ENCODE measurements around the gene SYT2. TPM values are rescaled to one million over a fixed set of nuclear protein-coding genes. Genes with fewer than 3 reads are reported as not detected.
A peak's percentile ranks its signal among the peaks of the same experiment; 100 is the strongest.
"Not testable (repeated sequence)": the region's sequence is repeated elsewhere in the genome, so short reads cannot be mapped to it uniquely, and the experiment has no call there.

The SYT2 gene
- total RNA-seq, 1 experiment from 2014 or later = not detected

DNA sequence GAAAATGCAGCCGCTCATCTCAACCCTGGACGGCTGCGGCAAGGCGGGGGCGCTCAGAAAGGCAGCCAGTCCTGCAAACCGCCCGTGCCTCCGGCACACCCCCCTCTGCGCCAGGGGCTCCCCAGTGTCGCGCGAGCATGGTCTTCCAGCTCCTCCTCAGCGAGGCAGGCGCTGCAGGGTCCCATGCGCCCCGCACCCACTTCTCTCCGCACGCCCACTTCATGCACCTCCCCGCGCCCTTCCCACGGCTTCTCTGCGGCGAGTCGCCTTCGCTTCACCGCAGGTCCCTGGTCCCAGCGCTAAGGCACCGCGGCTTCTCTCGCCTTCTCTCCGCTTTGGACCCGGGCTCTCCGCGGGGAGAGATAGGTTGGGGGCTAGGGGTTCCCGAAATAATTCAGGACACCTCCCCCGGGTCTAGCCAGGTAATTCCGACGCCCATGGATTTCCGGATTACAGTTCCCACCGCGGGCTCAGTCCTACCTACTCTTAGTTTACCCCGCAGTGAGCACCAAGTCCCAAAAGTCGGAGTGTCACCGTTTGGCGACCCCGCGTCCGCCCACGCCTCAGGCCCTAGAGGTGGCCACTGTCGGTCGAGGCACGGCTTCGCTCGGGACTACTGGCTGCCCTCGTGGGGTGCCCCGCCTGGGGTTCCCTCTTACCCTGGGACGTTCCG lies 67.5 kb downstream of the SYT2 start:
- no peak for DNase-seq (ENCODE audit: low read depth)

DNA sequence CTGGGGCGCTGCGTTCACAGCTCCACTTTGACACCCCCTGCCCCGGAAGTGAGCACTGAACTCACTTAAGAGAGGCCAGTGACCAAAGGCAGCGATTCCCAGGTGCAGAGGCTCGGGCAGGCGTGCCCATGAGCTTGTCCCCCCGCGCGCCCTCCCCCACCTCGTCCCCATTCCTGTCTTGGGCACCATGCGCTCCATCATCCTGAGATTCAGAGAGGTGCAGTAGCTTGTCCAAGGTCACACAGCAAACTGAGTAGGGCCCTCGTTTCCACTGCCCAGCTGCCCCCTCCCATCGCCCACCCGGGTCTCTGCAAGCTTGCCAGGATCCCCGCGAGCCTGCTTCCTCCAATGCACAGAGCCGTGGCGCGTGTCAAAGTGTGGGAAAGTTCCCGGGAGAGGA lies 68.0 kb downstream of the SYT2 start:
- no peak for DNase-seq (ENCODE audit: low read depth)

DNA sequence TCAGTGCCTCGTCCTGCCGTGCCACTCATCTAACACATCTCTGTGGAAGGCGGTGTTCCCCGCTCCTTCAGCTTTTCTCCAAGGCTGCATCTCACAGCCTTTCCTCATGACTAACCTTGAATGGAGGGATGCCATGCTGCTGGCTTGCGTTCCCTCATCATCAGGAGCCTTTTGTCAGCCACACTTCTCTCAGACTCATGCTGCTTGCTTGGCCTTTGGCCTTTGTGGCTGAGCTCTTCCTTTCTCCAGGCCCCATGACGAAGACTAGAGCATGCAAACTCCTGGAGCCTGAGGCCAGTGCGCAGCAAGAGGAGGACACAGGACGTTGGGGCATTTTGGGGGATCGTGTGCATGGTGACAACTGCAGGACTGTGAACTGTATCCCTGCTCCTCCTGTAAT lies 70.8 kb downstream of the SYT2 start:
- no peak for DNase-seq (ENCODE audit: low read depth)

DNA sequence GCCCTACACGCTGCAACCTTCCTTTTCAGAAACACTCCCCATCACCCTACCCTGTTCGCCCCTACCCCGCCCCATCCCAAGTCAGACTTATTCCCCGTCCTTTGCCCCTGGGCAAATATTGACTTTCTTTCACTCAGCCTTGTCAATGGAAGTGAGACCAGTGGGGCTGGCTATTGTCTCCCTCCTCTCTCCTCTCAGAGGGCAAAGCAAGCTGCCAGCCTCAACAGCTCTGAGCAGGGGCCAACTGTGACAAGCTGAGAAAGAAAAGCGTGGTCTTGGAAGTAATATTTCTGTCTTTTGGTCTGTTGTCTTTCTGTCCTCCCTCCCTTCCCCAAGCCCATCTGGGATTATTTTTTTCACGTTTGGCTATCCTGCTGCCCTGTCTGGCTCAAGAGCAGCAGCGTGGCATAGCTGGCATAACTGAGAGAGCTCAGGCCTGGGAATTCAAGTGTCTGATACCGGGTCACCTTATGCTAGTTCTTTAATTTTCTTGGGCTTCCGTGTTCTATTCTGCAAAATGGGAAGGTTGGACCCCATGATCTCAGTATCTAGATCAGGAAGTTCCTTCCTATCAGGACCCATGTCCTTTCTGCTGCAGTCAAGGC lies 71.5 kb downstream of the SYT2 start:
- DNase-seq (ENCODE audit: low read depth) = not testable (repeated sequence)

DNA sequence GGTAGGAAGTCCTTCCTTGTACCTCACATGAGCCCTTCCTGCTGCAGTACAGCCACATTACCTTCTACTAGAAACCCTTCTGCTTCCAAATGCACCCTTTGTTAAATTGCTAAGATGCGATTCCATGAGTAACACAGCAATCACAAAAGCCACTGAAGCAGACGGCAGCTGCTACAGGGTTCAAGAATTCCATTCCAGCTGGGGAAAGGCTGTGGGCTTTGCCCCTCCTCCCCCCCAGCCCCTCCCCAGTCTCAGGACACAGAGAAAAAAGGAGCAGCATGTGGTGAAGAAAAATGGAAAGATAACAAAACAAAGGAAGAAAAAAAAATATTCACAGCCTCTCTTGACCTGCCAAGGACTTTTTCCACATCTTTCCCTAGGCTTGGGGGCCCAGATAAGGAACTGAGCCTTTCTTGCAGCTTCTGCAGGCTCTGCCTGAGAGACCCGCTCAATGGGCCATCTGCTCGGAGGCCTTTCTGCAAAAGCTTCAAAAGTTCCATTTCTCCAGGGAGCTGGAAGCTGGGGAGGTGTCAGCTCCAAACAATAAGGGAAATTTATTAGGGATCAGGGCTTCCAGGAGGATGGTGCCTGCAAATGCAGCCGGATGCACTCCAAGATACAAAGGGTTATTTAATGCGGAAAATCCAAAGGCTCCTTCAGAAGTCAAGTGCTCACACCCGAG lies 72.1 kb downstream of the SYT2 start:
- DNase-seq (ENCODE audit: low read depth) = no peak

DNA sequence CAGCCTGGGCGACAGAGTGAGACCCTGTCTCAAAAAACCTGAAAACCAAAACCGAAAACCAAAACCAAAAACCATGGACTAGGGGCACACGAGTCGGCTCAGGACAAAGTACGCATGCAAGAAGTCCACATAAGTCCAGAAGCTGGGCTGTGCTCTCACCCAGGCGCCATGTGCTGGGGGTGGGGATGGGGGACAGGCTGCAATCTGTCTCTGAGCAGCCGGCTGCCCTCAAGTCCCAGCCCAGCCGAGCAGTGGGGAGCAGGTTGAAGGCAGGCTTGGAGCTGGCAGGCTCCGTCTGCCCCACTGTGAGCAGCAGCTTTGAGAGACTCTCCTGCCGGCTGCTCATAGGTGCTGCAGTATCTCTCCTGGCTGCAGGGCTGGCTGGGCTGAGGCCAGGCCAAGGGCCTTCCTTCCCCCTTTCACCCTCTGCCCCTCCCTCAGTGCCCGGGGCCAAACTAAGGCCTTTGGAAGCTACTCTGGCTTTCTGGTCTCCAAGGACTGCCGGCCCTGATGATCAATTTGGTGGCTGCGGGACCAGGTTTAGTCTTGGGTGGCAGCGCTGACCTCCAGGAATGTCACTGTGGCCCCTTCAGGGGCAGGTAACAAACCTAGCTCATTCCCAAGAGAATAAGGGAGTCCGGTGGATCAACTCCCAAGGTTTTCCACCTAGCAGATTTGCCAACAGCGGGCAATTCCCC lies 72.8 kb downstream of the SYT2 start:
- not testable (repeated sequence) for DNase-seq (ENCODE audit: low read depth)

DNA sequence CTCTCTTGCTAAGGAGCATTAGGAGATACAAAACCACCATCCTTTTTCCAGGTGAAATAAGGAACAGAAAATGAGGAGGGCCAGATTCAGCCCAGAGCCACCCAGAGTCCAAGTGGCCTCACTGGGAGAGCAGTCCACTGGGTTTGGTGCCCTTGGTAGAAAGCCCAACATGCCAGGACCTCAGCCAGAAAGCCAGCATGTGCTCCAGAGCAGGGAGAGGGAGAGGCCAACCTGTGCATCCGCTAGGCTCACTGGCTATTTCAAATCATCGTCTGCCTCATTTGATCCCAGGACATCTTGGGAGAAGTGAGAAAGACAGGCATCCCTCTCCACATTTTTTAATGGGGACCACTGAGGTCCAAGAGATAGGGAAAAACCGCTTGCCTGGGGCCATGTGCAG lies 74.1 kb downstream of the SYT2 start:
- not testable (repeated sequence) for DNase-seq (ENCODE audit: low read depth)

DNA sequence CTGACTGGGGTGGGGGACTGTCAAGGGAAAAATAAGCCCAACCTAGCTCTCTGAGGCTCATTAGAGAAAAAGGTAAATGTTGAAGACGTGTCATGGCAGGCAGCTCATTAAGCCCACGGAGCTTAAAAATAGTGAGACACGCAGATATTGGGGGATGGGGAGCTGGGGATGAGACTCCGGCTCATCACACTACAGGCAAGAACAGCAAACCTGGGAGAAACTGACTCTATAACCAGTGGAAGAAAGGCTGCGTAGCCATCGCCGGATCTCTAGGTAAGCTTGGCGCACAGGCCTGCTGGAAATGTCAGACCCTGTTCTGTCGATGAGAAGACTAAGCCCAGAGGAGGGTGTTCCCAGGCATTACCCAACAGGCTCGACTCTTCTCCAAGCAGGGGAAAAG lies 78.0 kb downstream of the SYT2 start:
- DNase-seq (ENCODE audit: low read depth) = no peak

DNA sequence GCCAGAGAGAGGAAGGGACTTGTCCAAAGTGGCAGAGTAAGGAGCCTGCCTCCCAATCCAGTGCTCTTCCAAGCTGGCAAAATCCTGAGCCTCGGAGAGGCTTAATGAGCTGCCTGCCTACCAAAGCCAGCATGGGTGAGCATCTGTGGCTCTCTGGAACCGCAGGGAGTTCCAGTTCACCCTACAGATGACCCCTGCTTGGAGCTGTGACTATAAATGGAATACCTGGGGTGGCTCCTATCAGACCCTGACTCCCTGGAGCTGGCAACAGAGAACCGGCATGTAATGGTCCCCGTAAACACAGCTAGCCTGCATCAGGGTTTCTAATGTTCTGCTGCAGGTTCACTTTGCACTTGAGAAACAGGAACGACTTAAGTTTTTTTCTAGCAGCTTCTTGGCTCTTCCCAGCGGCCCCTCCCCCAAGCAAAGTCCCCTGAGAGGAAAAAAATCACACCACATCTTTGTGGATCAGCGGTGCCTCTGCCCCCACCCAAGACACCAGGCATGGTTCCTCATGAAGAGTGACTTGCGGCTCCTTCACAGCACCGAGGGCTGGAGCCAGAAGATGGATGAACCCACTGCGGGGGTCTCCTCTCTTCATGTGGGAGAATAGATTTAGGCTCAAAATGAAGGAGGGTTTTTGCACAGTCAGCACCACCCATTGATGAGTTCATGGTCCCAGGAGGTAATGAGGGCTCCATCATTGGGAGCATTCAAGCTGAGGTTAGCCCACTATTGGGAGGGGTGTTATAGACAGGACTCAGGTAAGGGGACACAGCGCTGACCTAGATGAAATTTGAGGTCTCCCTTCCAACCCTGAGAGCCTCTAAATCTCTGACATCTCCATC lies 79.0 kb downstream of the SYT2 start:
- no peak for DNase-seq (ENCODE audit: low read depth)

DNA sequence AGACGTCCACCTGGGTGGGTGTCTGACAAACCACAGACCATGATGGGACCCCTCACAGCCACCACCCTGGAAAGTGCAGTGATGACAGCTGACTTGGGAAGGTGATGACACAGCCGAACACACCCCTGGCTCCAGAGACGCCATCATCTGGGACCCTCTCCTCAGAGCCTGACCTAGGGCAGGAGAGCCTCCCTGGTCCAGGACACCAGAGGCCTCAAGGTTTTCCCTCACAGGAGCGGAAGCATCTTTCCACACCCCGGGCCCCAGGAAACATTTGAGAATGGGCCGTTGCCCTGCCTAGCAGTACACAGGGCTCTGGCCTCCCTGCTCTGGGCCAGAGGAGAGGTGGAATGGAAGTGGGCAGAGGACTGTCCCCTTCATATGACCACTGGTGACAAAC lies 79.7 kb downstream of the SYT2 start:
- DNase-seq (ENCODE audit: low read depth) = no peak

DNA sequence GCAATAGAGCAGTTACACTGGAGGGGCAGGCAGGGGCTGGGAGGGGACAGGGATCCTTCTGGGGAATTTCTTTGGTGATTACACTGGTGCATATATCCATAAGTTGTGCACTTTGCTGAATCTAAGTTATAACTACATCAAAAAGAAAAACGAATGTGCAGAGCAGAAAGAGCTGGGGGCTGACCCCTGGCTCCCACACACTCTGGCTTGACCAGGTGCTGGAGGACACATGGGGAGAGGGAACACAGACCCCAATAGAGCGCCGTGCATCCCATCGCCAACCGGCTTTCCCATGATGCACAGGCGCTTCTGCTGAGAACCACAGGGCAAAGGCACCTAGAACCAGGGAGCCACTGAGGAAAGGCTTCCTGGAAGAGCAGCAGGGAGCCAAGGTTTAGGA lies 80.2 kb downstream of the SYT2 start:
- not testable (repeated sequence) for DNase-seq (ENCODE audit: low read depth)

DNA sequence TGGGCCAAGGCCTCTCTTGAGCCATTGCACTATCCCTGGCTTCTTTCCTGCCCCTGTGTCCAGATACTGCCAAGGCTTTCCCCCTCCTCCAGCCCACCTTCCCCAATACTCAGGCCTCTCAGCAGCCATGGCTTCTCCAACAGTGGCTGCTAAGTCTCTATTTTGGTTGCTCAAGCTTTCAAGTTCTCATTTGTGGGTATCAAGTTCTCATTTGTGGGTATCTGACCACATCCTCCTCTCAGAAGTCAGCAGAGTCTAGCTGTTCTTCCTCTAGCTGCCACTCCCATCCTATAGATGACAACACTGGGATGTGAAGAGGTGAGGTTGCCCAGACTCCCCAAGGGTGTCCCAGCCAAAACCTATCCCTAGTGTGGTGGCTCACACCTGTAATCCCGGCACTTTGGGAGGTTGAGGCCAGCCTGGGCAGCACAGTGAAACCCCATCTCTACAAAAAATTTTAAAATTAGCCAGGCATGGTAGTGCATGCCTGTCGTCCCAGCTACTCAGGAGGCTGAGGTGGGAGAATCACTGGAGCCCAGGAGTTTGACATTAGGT lies 80.9 kb downstream of the SYT2 start:
- not testable (repeated sequence) for DNase-seq (ENCODE audit: low read depth)

DNA sequence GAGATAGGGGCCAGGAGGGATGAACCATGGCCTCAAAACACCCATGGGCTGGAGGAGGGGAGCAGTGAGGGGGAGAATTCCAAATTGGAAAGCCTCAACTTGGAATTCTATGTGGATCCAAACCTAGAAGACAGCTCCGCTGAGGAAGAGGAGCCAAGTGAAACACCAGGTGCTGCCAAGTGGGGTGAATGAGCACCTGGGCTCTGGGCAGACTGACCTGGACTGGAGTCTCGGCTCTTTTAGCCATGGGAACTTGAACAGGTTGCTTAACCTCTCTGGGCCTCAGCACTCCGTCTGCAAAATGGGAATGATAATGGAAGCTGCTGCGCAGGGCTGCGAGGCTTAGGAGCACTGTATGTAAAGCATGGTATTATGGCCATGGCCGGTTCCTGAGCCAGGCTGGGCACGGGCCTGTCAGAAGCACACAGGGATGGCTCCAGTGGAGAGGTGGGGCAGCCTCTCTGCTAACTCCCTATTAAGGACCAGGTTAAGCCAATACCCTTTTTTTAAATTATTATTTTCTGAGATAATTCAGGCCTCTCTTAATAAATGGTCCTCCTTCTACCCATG lies 81.5 kb downstream of the SYT2 start:
- DNase-seq (ENCODE audit: low read depth) = no peak

DNA sequence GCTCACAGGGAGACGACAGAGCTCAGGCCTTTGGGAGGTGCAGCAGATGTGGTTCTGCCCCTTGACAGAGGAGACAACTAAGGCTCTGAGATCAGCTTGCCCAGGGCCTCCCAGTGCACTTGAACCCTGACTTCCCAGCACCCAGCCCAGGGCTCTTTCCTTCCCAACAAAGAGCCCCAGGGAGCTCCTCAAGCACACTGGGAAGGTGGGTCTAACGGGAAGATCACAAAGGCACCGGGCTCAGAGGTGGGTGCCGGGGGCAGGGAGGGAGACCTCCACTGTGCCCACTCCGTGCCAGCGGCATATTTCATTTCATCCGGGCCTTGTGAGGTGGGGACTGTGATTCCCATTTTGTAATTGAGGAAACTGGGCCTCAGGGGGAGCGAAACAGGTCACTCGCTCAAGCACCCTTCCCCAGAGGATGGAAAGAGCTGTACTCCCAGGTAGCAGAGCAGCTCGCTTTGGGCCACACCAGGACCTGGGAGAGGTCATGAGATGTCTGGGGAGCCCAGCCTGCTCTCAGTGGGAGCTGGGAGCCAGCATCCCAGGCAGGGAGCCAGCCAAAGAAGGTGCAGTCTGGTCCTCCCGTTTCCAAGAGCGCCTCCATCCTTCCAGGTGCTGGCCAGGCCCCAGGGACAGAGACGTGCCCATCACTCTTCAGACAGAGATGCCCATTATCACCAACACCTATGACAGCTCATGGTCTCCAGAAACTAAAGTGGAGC lies 82.3 kb downstream of the SYT2 start:
- no peak for DNase-seq (ENCODE audit: low read depth)

DNA sequence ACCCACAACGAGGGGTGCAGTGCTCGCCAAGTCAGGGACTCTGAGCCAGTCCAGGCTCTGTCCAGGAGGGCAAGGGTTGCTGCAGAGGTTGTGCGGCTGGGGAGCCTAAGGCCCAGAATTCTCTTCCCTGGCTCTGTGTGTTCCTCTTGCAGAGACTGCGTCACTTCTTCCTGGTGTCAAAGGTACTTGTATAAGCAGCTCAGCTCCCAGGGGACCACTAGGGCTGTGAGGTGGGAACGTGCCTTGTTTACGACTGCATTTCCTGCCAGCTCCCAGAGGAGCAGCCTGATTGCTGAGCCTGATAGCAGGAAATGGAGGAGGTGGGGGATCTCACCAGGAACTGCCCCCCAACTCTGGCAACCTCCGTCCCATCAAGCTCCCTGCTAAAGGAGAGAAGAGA lies 83.2 kb downstream of the SYT2 start:
- DNase-seq (ENCODE audit: low read depth) = not testable (repeated sequence)

DNA sequence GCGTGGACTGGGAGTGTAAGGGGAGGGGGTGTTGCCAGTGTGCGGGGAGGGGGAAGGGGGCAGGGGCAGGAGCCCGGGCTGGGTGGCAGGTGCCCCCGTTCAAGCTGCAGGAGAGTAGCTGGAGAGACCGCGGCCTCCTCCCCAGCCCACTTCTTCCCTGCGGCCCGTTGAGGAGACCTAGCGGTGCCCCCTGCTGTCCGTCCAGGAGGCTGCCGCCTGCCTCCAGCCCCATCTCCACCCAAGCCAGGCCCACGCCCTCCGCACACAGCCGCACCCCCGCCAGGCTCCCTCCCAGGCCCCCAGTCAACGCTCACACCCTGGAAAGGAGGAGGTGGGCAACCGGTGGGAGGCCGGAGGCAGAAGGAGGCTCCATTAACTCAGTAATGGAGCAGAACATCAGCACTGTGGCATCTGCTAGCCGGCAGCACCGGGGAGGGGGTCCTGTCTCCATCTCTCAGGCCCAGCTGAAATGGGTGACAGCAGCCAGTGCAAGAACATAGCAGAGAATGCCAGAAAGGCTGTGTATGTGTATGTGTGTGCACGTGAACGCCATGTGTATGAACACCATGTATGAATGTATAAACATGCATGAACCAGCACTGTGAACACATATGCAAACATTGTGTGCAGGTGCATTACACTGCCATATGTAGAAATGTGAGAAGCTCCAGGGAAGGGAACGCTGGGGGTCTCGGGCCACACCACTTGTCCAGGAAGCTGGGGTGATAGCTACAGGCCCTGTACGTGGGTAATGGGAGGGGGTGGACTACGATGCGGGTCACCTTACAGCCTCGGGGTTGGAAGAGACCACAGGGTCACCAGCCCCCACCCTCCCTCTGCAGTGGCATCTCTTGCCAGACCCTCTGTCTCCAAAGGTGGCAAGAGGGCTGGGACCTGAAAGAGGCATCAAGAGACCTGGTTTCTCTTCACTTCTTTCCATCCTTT lies 84.6 kb downstream of the SYT2 start:
- DNase-seq (ENCODE audit: low read depth) = peak; percentile 82

DNA sequence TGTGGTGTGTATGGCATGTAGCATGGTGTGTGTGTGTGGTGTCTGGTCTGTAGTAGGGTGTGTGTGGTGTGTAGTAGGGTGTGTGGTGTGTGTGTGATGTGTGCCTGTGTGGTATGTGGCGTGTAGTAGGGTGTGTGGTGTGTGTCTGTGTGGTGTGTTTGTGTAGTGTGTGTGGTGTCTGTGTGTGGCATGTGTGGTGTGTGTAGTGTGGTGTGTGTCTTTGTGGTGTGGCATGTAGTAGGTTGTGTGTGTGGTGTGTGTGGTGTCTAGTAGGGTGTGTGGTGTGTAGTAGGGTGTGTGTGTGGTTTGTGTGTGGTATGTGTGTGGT lies 85.5 kb downstream of the SYT2 start:
- no peak for DNase-seq (ENCODE audit: low read depth)

DNA sequence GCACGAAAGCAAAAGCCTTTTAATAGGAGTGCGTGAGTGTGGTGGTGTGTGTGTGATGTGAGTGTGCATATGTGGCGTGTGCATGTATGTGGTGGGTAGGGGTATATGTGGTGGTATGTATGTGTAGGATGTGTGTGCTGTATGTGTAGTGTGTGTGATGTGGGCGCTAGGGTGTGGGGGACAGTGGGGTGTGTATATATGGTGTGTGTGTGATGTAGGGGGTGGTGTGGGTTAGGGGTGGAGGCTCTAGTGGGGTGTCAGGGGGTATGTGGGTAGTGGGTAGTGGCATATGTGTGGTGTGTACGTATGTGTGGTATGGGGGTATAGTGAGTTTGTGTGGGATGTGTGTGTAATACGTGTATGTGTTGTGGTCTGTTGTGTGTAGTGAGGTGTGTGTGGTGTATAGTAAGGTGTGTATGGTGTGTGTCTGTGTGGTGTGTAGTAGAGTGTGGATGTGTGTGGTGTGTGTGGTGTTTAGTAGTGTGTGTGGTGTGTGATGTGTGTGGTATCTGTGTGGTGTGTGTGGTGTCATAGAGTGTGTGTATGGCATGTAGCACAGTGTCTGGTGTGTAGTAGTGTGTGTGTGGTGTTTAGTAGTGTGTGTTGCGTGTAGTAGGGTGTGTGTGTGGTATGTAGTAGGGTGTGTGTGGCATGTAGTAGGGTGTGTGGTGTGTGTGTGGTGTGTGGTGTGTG lies 86.0 kb downstream of the SYT2 start:
- DNase-seq (ENCODE audit: low read depth) = no peak

DNA sequence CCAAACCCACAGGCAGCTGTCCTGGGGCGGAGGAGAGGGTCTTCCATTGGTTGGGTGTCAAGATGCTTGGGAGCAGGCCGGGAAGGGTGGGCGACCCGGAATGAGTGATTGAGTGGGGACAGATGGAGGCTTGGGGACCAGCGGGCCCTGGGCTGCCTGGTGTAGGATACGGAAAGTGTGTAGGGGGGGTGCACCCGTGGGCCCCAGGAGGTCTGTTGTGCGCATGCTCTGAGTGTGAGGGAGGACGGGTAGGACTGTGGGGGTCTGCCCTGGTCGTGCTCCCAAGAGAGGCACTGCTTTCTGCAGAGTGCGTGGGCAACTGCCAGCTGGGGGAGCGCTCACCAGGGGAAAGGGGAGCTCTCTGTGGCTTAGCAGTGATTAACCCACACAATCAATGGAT lies 86.8 kb downstream of the SYT2 start:
- DNase-seq (ENCODE audit: low read depth) = not testable (repeated sequence)
